Keratinocyte (primary cell): ENCODE data around the gene SARNP.

Experiments
- CTCF ChIP-seq, 3 experiments: IDR thresholded peaks in 1 of 3; conservative IDR thresholded peaks in 1 of 3; optimal IDR thresholded peaks in 1 of 3; 2 replicates in 2 of 3; 3 replicates in 1 of 3; pipeline versions ENCODE3 to v1.5.1; 2011; ENCODE audit warnings: low read length in 3 of 3, mild to moderate bottlenecking in 3 of 3, moderate library complexity in 2 of 3, control low read depth in 1 of 3, inconsistent platforms in 1 of 3; ENCODE audit not compliant: insufficient read depth in 2 of 3; ENCODE audit errors: extremely low read depth in 1 of 3
- EZH2 ChIP-seq: IDR thresholded peaks from one replicate; pipeline ENCODE4 v1.6.1; 2012; ENCODE audit warnings: inconsistent platforms, mild to moderate bottlenecking, low read length, moderate library complexity

GRCh38 chr12:55733858-55734257 lies 83.7 kb downstream of the SARNP start:
- no peak for TF ChIP-seq EZH2
- TF ChIP-seq CTCF (optimal IDR thresholded peaks at IDR 0.05 in 1 of 3, IDR thresholded peaks at IDR 0.05 in 1 of 3, conservative IDR thresholded peaks at IDR 0.05 in 1 of 3; ENCODE audit: extremely low read depth in 1 of 3, insufficient read depth in 2 of 3, low read length in 3 of 3), result no peak
